D721Med (cell line): ENCODE measurements around the gene NLGN1.
"Not testable (repeated sequence)": the region's sequence is repeated elsewhere in the genome, so short reads cannot be mapped to it uniquely, and the experiment has no call there.

ENCODE experiments used
- DNase-seq: peaks from one replicate; pipeline ENCODE4 v3.0.0; 2011; ENCODE audit warnings: low spot score; ENCODE audit not compliant: insufficient read length
- FAIRE-seq: peaks from 2 replicates; lab custom pipeline; 2011; peaks lifted over from hg19 to GRCh38; lab: Jason Lieb, UNC
- TF ChIP-seq, protein P1 (sequence below): IDR thresholded peaks from 2 replicates; pipeline ENCODE4 v1.5.1; 2012; ENCODE audit warnings: mild to moderate bottlenecking, control low read depth; ENCODE audit not compliant: insufficient read depth; ENCODE audit errors: missing control alignments

Gene NLGN1

GRCh38 chr3:174204765-174205164 is 807.2 kb downstream of the NLGN1 start:
- FAIRE-seq (no peak), DNase-seq (no peak)
- TF ChIP-seq, protein P1, sequence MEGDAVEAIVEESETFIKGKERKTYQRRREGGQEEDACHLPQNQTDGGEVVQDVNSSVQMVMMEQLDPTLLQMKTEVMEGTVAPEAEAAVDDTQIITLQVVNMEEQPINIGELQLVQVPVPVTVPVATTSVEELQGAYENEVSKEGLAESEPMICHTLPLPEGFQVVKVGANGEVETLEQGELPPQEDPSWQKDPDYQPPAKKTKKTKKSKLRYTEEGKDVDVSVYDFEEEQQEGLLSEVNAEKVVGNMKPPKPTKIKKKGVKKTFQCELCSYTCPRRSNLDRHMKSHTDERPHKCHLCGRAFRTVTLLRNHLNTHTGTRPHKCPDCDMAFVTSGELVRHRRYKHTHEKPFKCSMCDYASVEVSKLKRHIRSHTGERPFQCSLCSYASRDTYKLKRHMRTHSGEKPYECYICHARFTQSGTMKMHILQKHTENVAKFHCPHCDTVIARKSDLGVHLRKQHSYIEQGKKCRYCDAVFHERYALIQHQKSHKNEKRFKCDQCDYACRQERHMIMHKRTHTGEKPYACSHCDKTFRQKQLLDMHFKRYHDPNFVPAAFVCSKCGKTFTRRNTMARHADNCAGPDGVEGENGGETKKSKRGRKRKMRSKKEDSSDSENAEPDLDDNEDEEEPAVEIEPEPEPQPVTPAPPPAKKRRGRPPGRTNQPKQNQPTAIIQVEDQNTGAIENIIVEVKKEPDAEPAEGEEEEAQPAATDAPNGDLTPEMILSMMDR = no peak

DNA sequence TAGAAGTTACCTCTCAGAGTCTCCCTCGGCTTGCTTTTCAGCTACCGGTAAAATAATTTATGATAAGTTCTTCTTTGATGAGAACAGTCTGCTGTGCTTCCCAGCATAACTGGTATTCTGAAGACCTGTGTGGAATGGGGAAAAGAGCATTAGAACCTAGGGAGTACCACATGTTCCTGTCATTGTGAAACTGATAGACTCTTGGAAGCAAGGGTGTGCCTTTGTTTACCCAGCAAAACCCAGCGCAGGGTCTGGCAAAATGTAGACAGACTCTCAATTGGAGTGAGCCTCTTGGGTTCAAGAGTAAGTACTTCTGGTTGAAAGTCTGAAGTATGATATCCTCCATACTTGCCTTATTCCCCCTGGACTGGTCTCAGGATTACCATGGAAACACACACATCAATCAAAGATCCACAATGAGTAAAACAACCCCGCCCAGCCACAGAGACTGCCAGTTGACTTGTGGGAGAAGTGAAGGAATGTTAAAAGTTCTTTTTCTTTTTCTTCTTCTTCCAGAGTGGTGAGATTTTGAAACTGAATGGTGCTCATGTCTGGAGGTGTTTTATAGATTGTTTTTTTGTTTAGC is 809.2 kb downstream of the NLGN1 start:
- no peak for FAIRE-seq
- DNase-seq = no peak
- TF ChIP-seq, protein P1 = no peak

GRCh38 chr3:174208161-174208560 is 810.6 kb downstream of the NLGN1 start:
- no peak for FAIRE-seq
- TF ChIP-seq, protein P1 = no peak
- no peak for DNase-seq

GRCh38 chr3:174211896-174212295 is 814.4 kb downstream of the NLGN1 start:
- not testable (repeated sequence) for DNase-seq, FAIRE-seq

- FAIRE-seq (no peak), DNase-seq (no peak)
- TF ChIP-seq, protein P1 = no peak
Measured at GRCh38 chr3:174215456-174215855, 817.9 kb downstream of the NLGN1 start.

- DNase-seq (no peak), FAIRE-seq (no peak)
- TF ChIP-seq, protein P1 = no peak
Measured at GRCh38 chr3:174216019-174216418, 818.5 kb downstream of the NLGN1 start.

DNA sequence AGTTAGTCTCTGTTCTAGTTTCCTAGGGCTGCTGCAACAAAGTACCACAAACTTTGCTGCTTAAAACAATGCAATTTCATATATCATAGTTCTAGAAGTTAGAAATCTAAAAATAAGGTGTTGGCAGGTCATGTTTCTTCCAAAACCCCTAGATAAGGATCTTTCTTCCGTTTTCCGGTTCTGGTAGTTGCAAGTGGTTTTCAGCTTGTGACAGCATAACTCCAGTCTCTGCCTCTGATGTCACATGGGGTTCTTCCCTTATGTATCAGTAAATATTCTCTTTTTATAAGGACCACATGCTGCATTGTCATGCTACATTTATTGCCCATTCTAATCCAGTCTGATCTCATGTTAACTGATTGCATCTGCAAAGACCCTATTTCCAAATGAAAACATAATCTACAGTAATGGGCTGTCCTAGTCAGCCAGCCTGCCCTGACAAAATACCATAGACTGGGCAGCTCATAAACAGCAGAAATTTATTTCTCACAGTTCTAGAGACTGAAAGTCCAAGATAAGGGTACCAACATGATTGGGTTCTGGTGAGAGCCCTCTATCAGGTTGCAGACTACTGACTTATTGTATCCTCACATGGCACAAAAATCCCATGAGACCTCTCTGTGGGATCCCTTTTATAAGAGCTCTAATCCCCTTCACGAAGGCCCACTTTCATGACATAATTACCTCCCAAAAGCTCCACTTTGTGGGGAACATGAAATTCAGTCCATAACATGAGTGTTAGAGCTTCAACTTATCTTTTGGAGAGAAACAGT is 819.6 kb downstream of the NLGN1 start:
- no peak for DNase-seq
- no peak for FAIRE-seq
- TF ChIP-seq, protein P1 = no peak
